Measurements from ENCODE around the gene TSHR. TPM values are rescaled to one million over a fixed set of nuclear protein-coding genes. Genes with fewer than 3 reads are reported as not detected.
"Not testable (repeated sequence)": the region's sequence is repeated elsewhere in the genome, so short reads cannot be mapped to it uniquely, and the experiment has no call there.

TSHR gene
- total RNA-seq, 2 experiments from 2014 or later: not detected

DNA sequence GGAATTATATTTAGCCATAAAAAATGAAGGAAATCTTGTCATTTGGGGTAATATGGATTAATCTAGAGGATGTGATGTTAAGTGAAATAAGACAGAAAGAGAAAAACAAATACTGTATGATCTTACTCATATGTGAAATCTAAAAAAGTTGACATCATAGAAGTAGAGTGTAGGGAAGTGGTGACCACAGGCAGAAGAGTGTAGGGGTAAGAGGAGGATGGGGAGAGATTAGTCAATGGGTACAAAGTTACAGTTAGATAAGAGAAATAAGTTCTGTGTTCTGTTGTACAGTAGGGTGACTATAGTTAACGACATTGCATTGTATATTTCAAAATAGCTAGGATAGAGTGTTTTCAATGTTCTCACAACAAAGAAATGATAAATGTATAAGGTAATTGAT is 87.0 kb downstream of the TSHR start:
- Histone ChIP-seq H3K36me3 (ENCODE audit: insufficient read depth, low read length) (no peaks in the 10 kb centered on the region), H3K27ac (ENCODE audit: low read depth in 1 of 2, low read length in 2 of 2) (no peak overlapping the region), H3K4me1 (ENCODE audit: insufficient read depth, low read length) (no peaks in the 10 kb centered on the region), H3K27me3 (ENCODE audit: control insufficient read depth in 1 of 2, insufficient read depth in 2 of 2, low read length in 2 of 2) (no peaks in the 10 kb centered on the region), H3K9me3 (ENCODE audit: control insufficient read depth in 1 of 2, insufficient read depth in 1 of 2, low read length in 2 of 2) (no peaks in the 10 kb centered on the region), H3K4me3 (ENCODE audit: low read length) (no peak overlapping the region)
- DNase-seq (no peak), ATAC-seq (ENCODE audit: poor library complexity) (no peak)
- intact Hi-C loops (cut with DNase I, micrococcal nuclease): no loop called here
- ChIA-PET POLR2A (no interaction called here), CTCF (no interaction called here)
- H3K27me3 Mint-ChIP-seq: no peaks in the 10 kb centered on the region
- H3K4me1 Mint-ChIP-seq (ENCODE audit: low read depth): no peaks in the 10 kb centered on the region
- no peaks in the 10 kb centered on the region for H3K36me3 Mint-ChIP-seq (ENCODE audit: low read depth)
- no peak overlapping the region for H3K4me3 Mint-ChIP-seq
- H3K27ac Mint-ChIP-seq: no peak overlapping the region
- peaks cover 7% of the 10 kb centered on the region for H3K9me3 Mint-ChIP-seq
- TF ChIP-seq, protein P1, sequence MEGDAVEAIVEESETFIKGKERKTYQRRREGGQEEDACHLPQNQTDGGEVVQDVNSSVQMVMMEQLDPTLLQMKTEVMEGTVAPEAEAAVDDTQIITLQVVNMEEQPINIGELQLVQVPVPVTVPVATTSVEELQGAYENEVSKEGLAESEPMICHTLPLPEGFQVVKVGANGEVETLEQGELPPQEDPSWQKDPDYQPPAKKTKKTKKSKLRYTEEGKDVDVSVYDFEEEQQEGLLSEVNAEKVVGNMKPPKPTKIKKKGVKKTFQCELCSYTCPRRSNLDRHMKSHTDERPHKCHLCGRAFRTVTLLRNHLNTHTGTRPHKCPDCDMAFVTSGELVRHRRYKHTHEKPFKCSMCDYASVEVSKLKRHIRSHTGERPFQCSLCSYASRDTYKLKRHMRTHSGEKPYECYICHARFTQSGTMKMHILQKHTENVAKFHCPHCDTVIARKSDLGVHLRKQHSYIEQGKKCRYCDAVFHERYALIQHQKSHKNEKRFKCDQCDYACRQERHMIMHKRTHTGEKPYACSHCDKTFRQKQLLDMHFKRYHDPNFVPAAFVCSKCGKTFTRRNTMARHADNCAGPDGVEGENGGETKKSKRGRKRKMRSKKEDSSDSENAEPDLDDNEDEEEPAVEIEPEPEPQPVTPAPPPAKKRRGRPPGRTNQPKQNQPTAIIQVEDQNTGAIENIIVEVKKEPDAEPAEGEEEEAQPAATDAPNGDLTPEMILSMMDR (IDR thresholded peaks at IDR 0.05): no peak

DNA sequence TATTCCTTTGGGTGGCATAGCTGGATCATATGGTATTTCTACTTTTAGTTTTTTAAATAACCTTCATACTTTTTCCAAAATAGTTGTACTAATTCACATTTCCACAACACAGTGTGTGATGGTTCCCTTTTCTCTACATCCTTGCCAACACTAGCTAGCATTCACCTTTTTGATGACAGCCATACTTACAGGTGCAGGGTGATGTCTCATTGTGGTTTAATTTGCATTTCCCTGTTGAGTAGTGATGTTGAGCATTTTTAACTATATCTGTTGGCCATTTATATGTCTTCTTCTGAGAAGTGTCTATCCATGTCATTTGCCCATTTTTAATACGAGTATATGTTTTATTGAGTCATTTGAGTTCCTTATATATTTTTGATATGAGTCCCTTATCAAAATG is 96.1 kb downstream of the TSHR start:
- Histone ChIP-seq H3K36me3 (ENCODE audit: insufficient read depth, low read length) (no peaks in the 10 kb centered on the region), H3K4me1 (ENCODE audit: insufficient read depth, low read length) (no peaks in the 10 kb centered on the region), H3K27ac (ENCODE audit: low read depth in 1 of 2, low read length in 2 of 2) (no peak overlapping the region), H3K4me3 (ENCODE audit: low read length) (no peak overlapping the region), H3K27me3 (ENCODE audit: control insufficient read depth in 1 of 2, insufficient read depth in 2 of 2, low read length in 2 of 2) (no peaks in the 10 kb centered on the region), H3K9me3 (ENCODE audit: control insufficient read depth in 1 of 2, insufficient read depth in 1 of 2, low read length in 2 of 2) (peaks cover 0 to 4% of the 10 kb centered on the region in 2 experiments)
- CTCF ChIA-PET: no interaction called here
- TF ChIP-seq, protein P1 (IDR thresholded peaks at IDR 0.05): no peak
- intact Hi-C loops (cut with DNase I, micrococcal nuclease): no loop called here
- POLR2A ChIA-PET: no interaction called here
- no peaks in the 10 kb centered on the region for H3K4me1 Mint-ChIP-seq (ENCODE audit: low read depth)
- peaks cover 8% of the 10 kb centered on the region for H3K9me3 Mint-ChIP-seq
- no peak overlapping the region for H3K4me3 Mint-ChIP-seq
- DNase-seq (no peak), ATAC-seq (ENCODE audit: poor library complexity) (no peak)
- H3K27ac Mint-ChIP-seq: no peak overlapping the region
- no peaks in the 10 kb centered on the region for H3K36me3 Mint-ChIP-seq (ENCODE audit: low read depth)
- H3K27me3 Mint-ChIP-seq: no peaks in the 10 kb centered on the region

DNA sequence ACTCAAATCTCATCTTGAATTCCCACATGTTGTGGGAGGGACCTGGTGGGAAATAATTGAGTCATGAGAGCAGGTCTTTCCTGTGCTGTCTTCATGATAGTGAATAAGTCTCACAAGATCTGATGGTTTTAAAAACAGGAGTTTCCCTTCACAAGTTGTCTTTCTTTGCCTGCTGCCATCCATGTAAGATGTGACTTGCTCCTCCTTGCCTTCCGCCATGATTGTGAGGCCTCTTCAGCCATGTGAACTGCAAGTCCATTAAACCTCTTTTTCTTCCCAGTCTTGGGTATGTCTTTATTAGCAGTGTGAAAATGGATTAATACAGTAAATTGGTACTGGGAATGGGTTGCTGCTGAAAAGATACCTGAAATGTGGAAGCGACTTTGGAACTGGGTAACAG is 98.6 kb downstream of the TSHR start:
- H3K27ac Mint-ChIP-seq; H3K9me3 ChIP-seq (ENCODE audit: control insufficient read depth in 1 of 2, insufficient read depth in 1 of 2, low read length in 2 of 2); intact Hi-C loops (cut with DNase I, micrococcal nuclease); H3K9me3 Mint-ChIP-seq; ATAC-seq (ENCODE audit: poor library complexity); H3K4me1 ChIP-seq (ENCODE audit: insufficient read depth, low read length); H3K36me3 Mint-ChIP-seq (ENCODE audit: low read depth); DNase-seq; H3K4me1 Mint-ChIP-seq (ENCODE audit: low read depth); H3K4me3 Mint-ChIP-seq; H3K36me3 ChIP-seq (ENCODE audit: insufficient read depth, low read length); POLR2A ChIA-PET; H3K4me3 ChIP-seq (ENCODE audit: low read length); H3K27me3 ChIP-seq (ENCODE audit: control insufficient read depth in 1 of 2, insufficient read depth in 2 of 2, low read length in 2 of 2); CTCF ChIA-PET; H3K27ac ChIP-seq (ENCODE audit: low read depth in 1 of 2, low read length in 2 of 2): not testable (repeated sequence)
- H3K27me3 Mint-ChIP-seq: peaks cover 11% of the 10 kb centered on the region

DNA sequence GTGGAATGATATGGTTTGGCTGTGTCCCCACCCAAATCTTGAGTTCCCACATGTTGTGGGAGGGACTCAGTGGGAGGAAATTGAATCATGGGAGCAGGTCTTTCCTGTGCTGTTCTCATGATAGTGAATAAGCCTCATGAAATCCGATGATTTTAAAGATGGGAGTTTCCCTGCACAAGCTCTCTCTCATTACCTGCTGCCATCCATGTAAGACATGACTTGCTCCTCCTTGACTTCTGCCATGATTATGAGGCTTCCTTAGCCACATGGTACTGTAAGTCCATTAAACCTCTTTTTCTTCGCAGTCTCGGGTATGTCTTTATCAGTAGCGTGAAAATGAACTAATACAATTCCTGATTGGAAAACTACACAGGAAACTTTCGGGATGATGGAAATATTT is 100.5 kb downstream of the TSHR start:
- ATAC-seq (ENCODE audit: poor library complexity): no peak
- DNase-seq: no peak
- Histone ChIP-seq H3K9me3 (ENCODE audit: control insufficient read depth in 1 of 2, insufficient read depth in 1 of 2, low read length in 2 of 2) (peaks cover 0 to 4% of the 10 kb centered on the region in 2 experiments), H3K36me3 (ENCODE audit: insufficient read depth, low read length) (no peaks in the 10 kb centered on the region), H3K4me3 (ENCODE audit: low read length) (no peak overlapping the region), H3K27me3 (ENCODE audit: control insufficient read depth in 1 of 2, insufficient read depth in 2 of 2, low read length in 2 of 2) (no peaks in the 10 kb centered on the region), H3K27ac (ENCODE audit: low read depth in 1 of 2, low read length in 2 of 2) (no peak overlapping the region), H3K4me1 (ENCODE audit: insufficient read depth, low read length) (no peaks in the 10 kb centered on the region)
- Mint-ChIP-seq H3K27ac (no peak overlapping the region), H3K9me3 (peaks cover 8% of the 10 kb centered on the region), H3K4me1 (ENCODE audit: low read depth) (no peaks in the 10 kb centered on the region), H3K27me3 (peaks cover 24% of the 10 kb centered on the region), H3K36me3 (ENCODE audit: low read depth) (no peaks in the 10 kb centered on the region), H3K4me3 (no peak overlapping the region)
- ChIA-PET POLR2A (no interaction called here), CTCF (no interaction called here)
- intact Hi-C loops (cut with DNase I, micrococcal nuclease): no loop called here
- TF ChIP-seq, protein P1 (IDR thresholded peaks at IDR 0.05): no peak

All from CD4-positive, alpha-beta T cell (primary cell).